ENCODE results near the gene VSTM1. TPM values are rescaled to one million over a fixed set of nuclear protein-coding genes. Genes with fewer than 3 reads are reported as not detected.
A peak's percentile ranks its signal among the peaks of the same experiment; 100 is the strongest.

Gene VSTM1
- total RNA-seq, 1 donor from 2014 or later: 1.1 TPM

- Histone ChIP-seq H3K36me3 (no peaks in the 10 kb centered on the region), H3K27ac (no peak overlapping the region), H3K9me3 (peaks cover 4% of the 10 kb centered on the region), H3K4me3 (no peak overlapping the region), H3K4me1 (no peaks in the 10 kb centered on the region), H3K27me3 (no peaks in the 10 kb centered on the region)
- no peak for TF ChIP-seq CTCF (IDR thresholded peaks at IDR 0.05)
- intact Hi-C loops (cut with DNase I): no loop called here
- DNase-seq: no peak
- ATAC-seq: no peak
Measured at GRCh38 chr19:54084410-54084809, 20.7 kb upstream of the VSTM1 start.

- no peaks in the 10 kb centered on the region for H3K4me1 ChIP-seq
- TF ChIP-seq CTCF (IDR thresholded peaks at IDR 0.05): no peak
- intact Hi-C loops (cut with DNase I): no loop called here
Measured at GRCh38 chr19:54081032-54081431, 17.3 kb upstream of the VSTM1 start, which contains the start of gene TARM1. Gene TARM1 (minus strand): TSS chr19:54081365. CDS start chr19:54081340, 25 bp downstream.

GRCh38 chr19:54077334-54077733 lies 13.6 kb upstream of the VSTM1 start:
- no peaks in the 10 kb centered on the region for H3K27me3 ChIP-seq
- no peaks in the 10 kb centered on the region for H3K9me3 ChIP-seq
- DNase-seq (no peak), ATAC-seq (peak; percentile 74)
- no peaks in the 10 kb centered on the region for H3K36me3 ChIP-seq
- no peak overlapping the region for H3K4me3 ChIP-seq
- no peak for TF ChIP-seq CTCF (IDR thresholded peaks at IDR 0.05)
- no peaks in the 10 kb centered on the region for H3K4me1 ChIP-seq
- no peak overlapping the region for H3K27ac ChIP-seq
- intact Hi-C loops (cut with DNase I): no loop called here

More at GRCh38 chr19:54081032-54081431, 17.3 kb upstream of the VSTM1 start, which contains the start of gene TARM1:
- peaks cover 4% of the 10 kb centered on the region for H3K9me3 ChIP-seq
- no peak within 1 kb of the TSS for H3K4me3 ChIP-seq
- no peaks in the 10 kb centered on the region for H3K27me3 ChIP-seq
- DNase-seq (no peak), ATAC-seq (no peak)
- H3K36me3 ChIP-seq: no peaks in the 10 kb centered on the region
- no peak within 1 kb of the TSS for H3K27ac ChIP-seq

GRCh38 chr19:54074851-54075250 lies 11.2 kb upstream of the VSTM1 start:
- Histone ChIP-seq H3K4me3 (no peak overlapping the region), H3K27ac (no peak overlapping the region), H3K9me3 (no peaks in the 10 kb centered on the region), H3K36me3 (no peaks in the 10 kb centered on the region), H3K27me3 (no peaks in the 10 kb centered on the region), H3K4me1 (no peaks in the 10 kb centered on the region)
- TF ChIP-seq CTCF (IDR thresholded peaks at IDR 0.05): no peak
- DNase-seq (no peak), ATAC-seq (no peak)
- intact Hi-C loops (cut with DNase I): no loop called here

GRCh38 chr19:54073829-54074228 lies 10.1 kb upstream of the VSTM1 start:
- no peak for ATAC-seq
- TF ChIP-seq CTCF (IDR thresholded peaks at IDR 0.05): no peak

GRCh38 chr19:54069470-54069869 lies 5.8 kb upstream of the VSTM1 start:
- H3K36me3 ChIP-seq: no peaks in the 10 kb centered on the region
- no peak overlapping the region for H3K4me3 ChIP-seq
- no peak for TF ChIP-seq CTCF (IDR thresholded peaks at IDR 0.05)
- no peaks in the 10 kb centered on the region for H3K27me3 ChIP-seq
- H3K9me3 ChIP-seq: no peaks in the 10 kb centered on the region
- intact Hi-C loops (cut with DNase I): no loop called here
- no peak overlapping the region for H3K27ac ChIP-seq
- no peak for ATAC-seq
- DNase-seq: no peak
- no peaks in the 10 kb centered on the region for H3K4me1 ChIP-seq

More at GRCh38 chr19:54073829-54074228, 10.1 kb upstream of the VSTM1 start:
- no peaks in the 10 kb centered on the region for H3K4me1 ChIP-seq
- H3K36me3 ChIP-seq: no peaks in the 10 kb centered on the region
- H3K9me3 ChIP-seq: no peaks in the 10 kb centered on the region
- no peak overlapping the region for H3K27ac ChIP-seq
- DNase-seq: no peak
- intact Hi-C loops (cut with DNase I): no loop called here
- H3K4me3 ChIP-seq: no peak overlapping the region
- H3K27me3 ChIP-seq: no peaks in the 10 kb centered on the region

Measured in upper lobe of right lung (tissue), 1 donor.